Measurements from ENCODE around the gene PTPRM. TPM values are rescaled to one million over a fixed set of nuclear protein-coding genes. Genes with fewer than 3 reads are reported as not detected.

PTPRM gene
- total RNA-seq, 1 donor from 2014 or later = 10.7 TPM

- Mint-ChIP-seq H3K4me1 (ENCODE audit: low read depth) (no peaks in the 10 kb centered on the region), H3K27ac (no peak overlapping the region), H3K36me3 (ENCODE audit: low read depth) (no peaks in the 10 kb centered on the region), H3K27me3 (ENCODE audit: insufficient read depth) (no peaks in the 10 kb centered on the region), H3K4me3 (no peak overlapping the region), H3K9me3 (no peaks in the 10 kb centered on the region)
- no peak for DNase-seq (ENCODE audit: low spot score)
- intact Hi-C loops (cut with micrococcal nuclease) = no loop called here
These were observed 792.4 kb downstream of the PTPRM start for GRCh38 chr18:8359481-8359880.

GRCh38 chr18:8361941-8362471 lies 794.9 kb downstream of the PTPRM start:
- Mint-ChIP-seq H3K36me3 (ENCODE audit: low read depth) (no peaks in the 10 kb centered on the region), H3K27me3 (ENCODE audit: insufficient read depth) (peaks cover 2% of the 10 kb centered on the region), H3K4me3 (no peak overlapping the region), H3K9me3 (no peaks in the 10 kb centered on the region), H3K4me1 (ENCODE audit: low read depth) (peaks cover 3% of the 10 kb centered on the region), H3K27ac (no peak overlapping the region)
- no peak for DNase-seq (ENCODE audit: low spot score)
- intact Hi-C loops (cut with micrococcal nuclease) = no loop called here

GRCh38 chr18:8362863-8363262 lies 795.7 kb downstream of the PTPRM start:
- intact Hi-C loops (cut with micrococcal nuclease) = no loop called here
- Mint-ChIP-seq H3K36me3 (ENCODE audit: low read depth) (no peaks in the 10 kb centered on the region), H3K9me3 (no peaks in the 10 kb centered on the region), H3K4me3 (no peak overlapping the region), H3K27ac (no peak overlapping the region), H3K27me3 (ENCODE audit: insufficient read depth) (peaks cover 5% of the 10 kb centered on the region), H3K4me1 (ENCODE audit: low read depth) (peaks cover 5% of the 10 kb centered on the region)
- no peak for DNase-seq (ENCODE audit: low spot score)

GRCh38 chr18:8364385-8364784 lies 797.3 kb downstream of the PTPRM start:
- no peak overlapping the region for H3K27ac Mint-ChIP-seq
- peaks cover 5% of the 10 kb centered on the region for H3K4me1 Mint-ChIP-seq (ENCODE audit: low read depth)
- no peak for DNase-seq (ENCODE audit: low spot score)
- intact Hi-C loops (cut with micrococcal nuclease) = no loop called here
- no peaks in the 10 kb centered on the region for H3K36me3 Mint-ChIP-seq (ENCODE audit: low read depth)
- no peak overlapping the region for H3K4me3 Mint-ChIP-seq
- no peaks in the 10 kb centered on the region for H3K9me3 Mint-ChIP-seq
- peaks cover 18% of the 10 kb centered on the region for H3K27me3 Mint-ChIP-seq (ENCODE audit: insufficient read depth)

- Mint-ChIP-seq H3K4me3 (no peak overlapping the region), H3K9me3 (no peaks in the 10 kb centered on the region), H3K4me1 (ENCODE audit: low read depth) (peaks cover 5% of the 10 kb centered on the region), H3K27me3 (ENCODE audit: insufficient read depth) (peaks cover 22% of the 10 kb centered on the region), H3K36me3 (ENCODE audit: low read depth) (no peaks in the 10 kb centered on the region), H3K27ac (no peak overlapping the region)
- intact Hi-C loops (cut with micrococcal nuclease) = no loop called here
- no peak for DNase-seq (ENCODE audit: low spot score)
These were observed 797.9 kb downstream of the PTPRM start for GRCh38 chr18:8365006-8365405.

GRCh38 chr18:8365528-8365927 lies 798.4 kb downstream of the PTPRM start:
- Mint-ChIP-seq H3K9me3 (no peaks in the 10 kb centered on the region), H3K27ac (no peak overlapping the region), H3K27me3 (ENCODE audit: insufficient read depth) (peaks cover 22% of the 10 kb centered on the region), H3K4me3 (no peak overlapping the region), H3K36me3 (ENCODE audit: low read depth) (no peaks in the 10 kb centered on the region), H3K4me1 (ENCODE audit: low read depth) (peaks cover 5% of the 10 kb centered on the region)
- no peak for DNase-seq (ENCODE audit: low spot score)
- intact Hi-C loops (cut with micrococcal nuclease) = no loop called here

GRCh38 chr18:8366070-8366469 lies 799.0 kb downstream of the PTPRM start:
- Mint-ChIP-seq H3K27me3 (ENCODE audit: insufficient read depth) (peaks cover 22% of the 10 kb centered on the region), H3K36me3 (ENCODE audit: low read depth) (no peaks in the 10 kb centered on the region), H3K4me1 (ENCODE audit: low read depth) (peaks cover 5% of the 10 kb centered on the region), H3K27ac (no peak overlapping the region), H3K9me3 (no peaks in the 10 kb centered on the region), H3K4me3 (no peak overlapping the region)
- intact Hi-C loops (cut with micrococcal nuclease) = no loop called here
- no peak for DNase-seq (ENCODE audit: low spot score)

GRCh38 chr18:8366656-8367055 lies 799.5 kb downstream of the PTPRM start:
- Mint-ChIP-seq H3K4me3 (no peak overlapping the region), H3K27me3 (ENCODE audit: insufficient read depth) (peaks cover 24% of the 10 kb centered on the region)
- intact Hi-C loops (cut with micrococcal nuclease) = no loop called here

GRCh38 chr18:8367217-8367988 lies 800.3 kb downstream of the PTPRM start:
- Mint-ChIP-seq H3K4me3 (no peak overlapping the region), H3K9me3 (no peaks in the 10 kb centered on the region), H3K27ac (no peak overlapping the region), H3K4me1 (ENCODE audit: low read depth) (peaks cover 5% of the 10 kb centered on the region), H3K27me3 (ENCODE audit: insufficient read depth) (peaks cover 24% of the 10 kb centered on the region), H3K36me3 (ENCODE audit: low read depth) (no peaks in the 10 kb centered on the region)
- intact Hi-C loops (cut with micrococcal nuclease) = no loop called here
- DNase-seq (ENCODE audit: low spot score) = peak; percentile 0

More at GRCh38 chr18:8366656-8367055, 799.5 kb downstream of the PTPRM start:
- Mint-ChIP-seq H3K36me3 (ENCODE audit: low read depth) (no peaks in the 10 kb centered on the region), H3K9me3 (no peaks in the 10 kb centered on the region), H3K4me1 (ENCODE audit: low read depth) (peaks cover 5% of the 10 kb centered on the region), H3K27ac (no peak overlapping the region)
- DNase-seq (ENCODE audit: low spot score) = no peak

GRCh38 chr18:8368512-8369217 lies 801.5 kb downstream of the PTPRM start:
- H3K9me3 Mint-ChIP-seq = no peaks in the 10 kb centered on the region
- no peaks in the 10 kb centered on the region for H3K36me3 Mint-ChIP-seq (ENCODE audit: low read depth)
- DNase-seq (ENCODE audit: low spot score) = no peak
- peaks cover 5% of the 10 kb centered on the region for H3K4me1 Mint-ChIP-seq (ENCODE audit: low read depth)
- intact Hi-C loops (cut with micrococcal nuclease) = no loop called here
- no peak overlapping the region for H3K27ac Mint-ChIP-seq
- H3K27me3 Mint-ChIP-seq (ENCODE audit: insufficient read depth) = peaks cover 24% of the 10 kb centered on the region
- no peak overlapping the region for H3K4me3 Mint-ChIP-seq

GRCh38 chr18:8373486-8373885 lies 806.4 kb downstream of the PTPRM start:
- no peak overlapping the region for H3K4me3 Mint-ChIP-seq
- no peaks in the 10 kb centered on the region for H3K4me1 Mint-ChIP-seq (ENCODE audit: low read depth)
- H3K9me3 Mint-ChIP-seq = no peaks in the 10 kb centered on the region
- H3K27ac Mint-ChIP-seq = no peak overlapping the region
- no peak for DNase-seq (ENCODE audit: low spot score)
- intact Hi-C loops (cut with micrococcal nuclease) = no loop called here
- peaks cover 13% of the 10 kb centered on the region for H3K27me3 Mint-ChIP-seq (ENCODE audit: insufficient read depth)
- no peaks in the 10 kb centered on the region for H3K36me3 Mint-ChIP-seq (ENCODE audit: low read depth)

GRCh38 chr18:8374676-8375075 lies 807.6 kb downstream of the PTPRM start:
- intact Hi-C loops (cut with micrococcal nuclease) = no loop called here
- no peaks in the 10 kb centered on the region for H3K9me3 Mint-ChIP-seq
- H3K27me3 Mint-ChIP-seq (ENCODE audit: insufficient read depth) = peaks cover 3% of the 10 kb centered on the region
- no peaks in the 10 kb centered on the region for H3K36me3 Mint-ChIP-seq (ENCODE audit: low read depth)
- no peak overlapping the region for H3K4me3 Mint-ChIP-seq
- H3K27ac Mint-ChIP-seq = no peak overlapping the region
- H3K4me1 Mint-ChIP-seq (ENCODE audit: low read depth) = no peaks in the 10 kb centered on the region
- no peak for DNase-seq (ENCODE audit: low spot score)

GRCh38 chr18:8375249-8375648 lies 808.1 kb downstream of the PTPRM start:
- DNase-seq (ENCODE audit: low spot score) = no peak
- peaks cover 1% of the 10 kb centered on the region for H3K27me3 Mint-ChIP-seq (ENCODE audit: insufficient read depth)
- no peak overlapping the region for H3K27ac Mint-ChIP-seq
- no peaks in the 10 kb centered on the region for H3K9me3 Mint-ChIP-seq
- H3K4me1 Mint-ChIP-seq (ENCODE audit: low read depth) = no peaks in the 10 kb centered on the region
- H3K36me3 Mint-ChIP-seq (ENCODE audit: low read depth) = no peaks in the 10 kb centered on the region
- H3K4me3 Mint-ChIP-seq = no peak overlapping the region
- intact Hi-C loops (cut with micrococcal nuclease) = no loop called here

Measured in activated T-helper 1 cell treated with anti-CD3 and anti-CD28 coated beads, Interleukin-12 subunit alpha, Interleukin-12 subunit beta, Interleukin-2, Interleukin-4 antibody, amounts not matched to agents 30 ng/mL and 10 ng/mL and 1 ng/mL, durations not matched to agents 14 hours and 24 hours and 36 hours (primary cell).